GM19468 (cell line): Measurements from ENCODE around the gene SCARB1.

Source experiments
- ATAC-seq: cut with Tn5 transposase; IDR thresholded peaks from one replicate; pipeline ENCODE4 v1.9.1; 2021; ENCODE audit warnings: mild to moderate bottlenecking, moderate library complexity, moderate number of reproducible peaks; ENCODE audit not compliant: unreplicated experiment; ENCODE audit errors: extremely low read depth

SCARB1 gene

GRCh38 chr12:124765581-124766489 lies 97.8 kb downstream of the SCARB1 start:
- no peak for ATAC-seq

GRCh38 chr12:124764870-124765580 lies 98.6 kb downstream of the SCARB1 start:
- ATAC-seq, result no peak

- no peak for ATAC-seq
Observed at GRCh38 chr12:124764451-124764850, 99.2 kb downstream of the SCARB1 start.

- no peak for ATAC-seq
Observed at GRCh38 chr12:124763594-124763979, 100.1 kb downstream of the SCARB1 start.

- ATAC-seq, result no peak
Observed at GRCh38 chr12:124762791-124763593, 100.7 kb downstream of the SCARB1 start.

GRCh38 chr12:124762384-124762783 lies 101.3 kb downstream of the SCARB1 start:
- no peak for ATAC-seq

- no peak for ATAC-seq
Observed at GRCh38 chr12:124761871-124762270, 101.8 kb downstream of the SCARB1 start.

- ATAC-seq, result no peak
Observed at GRCh38 chr12:124761056-124761455, 102.6 kb downstream of the SCARB1 start.

GRCh38 chr12:124760560-124760959 lies 103.1 kb downstream of the SCARB1 start:
- no peak for ATAC-seq

GRCh38 chr12:124759841-124760503 lies 103.7 kb downstream of the SCARB1 start:
- no peak for ATAC-seq

- ATAC-seq, result no peak
Observed at GRCh38 chr12:124758266-124759220, 105.1 kb downstream of the SCARB1 start.

GRCh38 chr12:124757329-124757728 lies 106.3 kb downstream of the SCARB1 start:
- no peak for ATAC-seq

GRCh38 chr12:124756760-124757159 lies 106.9 kb downstream of the SCARB1 start:
- ATAC-seq, result no peak

GRCh38 chr12:124756166-124756565 lies 107.5 kb downstream of the SCARB1 start:
- no peak for ATAC-seq

GRCh38 chr12:124755801-124756148 lies 107.9 kb downstream of the SCARB1 start:
- no peak for ATAC-seq

GRCh38 chr12:124754949-124755800 lies 108.5 kb downstream of the SCARB1 start:
- ATAC-seq, result no peak

GRCh38 chr12:124754491-124754890 lies 109.2 kb downstream of the SCARB1 start:
- ATAC-seq, result no peak

- no peak for ATAC-seq
Observed at GRCh38 chr12:124753993-124754392, 109.7 kb downstream of the SCARB1 start.
